HG02852 (cell line): ENCODE results near the gene TRDMT1.

Source experiments
- ATAC-seq: cut with Tn5 transposase; IDR thresholded peaks from one replicate; pipeline ENCODE4 v1.9.1; 2021; ENCODE audit warnings: mild to moderate bottlenecking, moderate library complexity; ENCODE audit not compliant: unreplicated experiment

TRDMT1 gene

DNA sequence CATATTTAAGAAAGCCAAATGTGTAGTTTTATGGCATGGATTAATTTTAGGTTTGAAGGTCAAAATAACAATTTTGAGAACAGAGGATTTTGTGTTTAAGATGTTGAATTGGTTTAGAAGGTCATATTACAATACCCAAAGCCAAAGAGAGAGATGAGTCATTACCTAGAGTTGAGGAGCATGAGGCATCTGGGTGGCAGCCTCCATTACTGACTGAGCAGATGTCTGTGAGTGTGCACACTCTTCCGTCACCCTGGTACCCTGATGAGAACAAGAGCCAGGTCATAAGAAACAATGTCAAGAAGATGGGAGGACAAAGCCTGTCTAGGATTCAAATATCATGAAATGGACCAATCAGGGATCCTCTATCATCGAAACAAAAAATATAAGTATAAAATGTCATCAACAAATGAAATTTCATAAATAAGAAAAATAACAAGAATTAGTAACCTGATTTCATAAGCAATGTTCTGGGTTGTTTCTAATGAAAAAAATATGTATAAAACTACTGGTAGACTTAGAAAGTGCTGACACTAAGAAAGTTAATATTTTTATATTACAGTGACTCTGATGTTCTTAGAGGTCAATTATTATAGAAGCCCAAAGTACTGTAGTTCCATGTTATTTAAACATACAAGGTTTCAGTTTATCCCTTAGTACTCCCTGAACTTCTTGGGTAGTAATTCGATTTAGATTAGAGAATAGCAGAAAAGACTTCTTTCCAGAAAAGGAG is 91.8 kb downstream of the TRDMT1 start:
- no peak for ATAC-seq

DNA sequence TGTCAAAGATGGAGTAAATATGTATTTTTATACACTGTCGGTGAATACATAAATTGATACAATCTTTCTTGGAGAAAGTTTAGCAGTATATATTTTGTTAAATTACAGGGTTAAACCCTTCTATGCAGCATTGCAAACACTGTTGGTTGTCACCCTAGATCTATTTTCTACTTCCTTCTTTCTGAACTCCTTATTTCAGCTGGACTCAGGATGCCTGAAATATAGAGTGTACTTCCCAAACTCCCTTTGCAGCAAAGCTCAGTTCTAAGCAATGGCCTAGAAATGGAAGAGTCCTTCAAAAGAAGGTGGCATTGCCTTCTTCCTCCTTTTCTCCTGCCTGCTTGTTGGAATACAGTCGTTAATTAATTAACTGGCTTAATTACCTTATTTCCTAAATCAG is 92.4 kb downstream of the TRDMT1 start:
- no peak for ATAC-seq

DNA sequence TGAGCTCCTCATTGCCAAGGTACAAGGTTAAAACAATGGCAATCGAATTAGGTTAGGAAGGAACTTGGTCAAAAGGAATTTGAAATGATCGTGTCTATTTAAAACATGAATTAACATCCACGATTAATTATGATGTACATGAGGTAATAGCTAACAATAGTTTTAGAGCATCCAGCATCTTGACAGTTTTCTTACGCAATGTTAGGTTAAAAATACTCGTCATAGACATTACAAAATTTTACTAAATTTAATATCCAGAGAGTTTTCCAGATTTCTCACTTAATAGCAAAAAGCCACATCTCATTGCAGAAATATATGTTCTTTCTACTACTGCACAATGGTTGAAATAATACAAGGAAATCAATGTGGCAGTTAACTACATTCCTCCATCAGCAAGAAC is 94.5 kb downstream of the TRDMT1 start:
- ATAC-seq, result no peak

DNA sequence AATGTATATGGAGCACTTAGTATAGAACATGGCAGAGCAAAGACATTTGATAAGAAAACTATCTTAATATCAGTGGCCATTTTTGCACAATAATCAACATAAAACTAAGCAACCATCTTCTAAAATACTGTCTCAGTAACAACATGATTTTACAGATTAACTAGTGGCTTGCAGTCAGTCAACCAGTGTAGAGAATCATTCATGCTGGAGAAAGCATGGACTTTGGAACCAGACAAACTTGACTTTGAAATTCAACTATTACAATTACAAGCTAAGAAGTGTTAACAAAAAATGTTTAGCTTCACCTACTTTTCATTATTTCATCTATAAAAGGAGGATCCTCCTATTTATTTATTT is 99.6 kb downstream of the TRDMT1 start:
- no peak for ATAC-seq

DNA sequence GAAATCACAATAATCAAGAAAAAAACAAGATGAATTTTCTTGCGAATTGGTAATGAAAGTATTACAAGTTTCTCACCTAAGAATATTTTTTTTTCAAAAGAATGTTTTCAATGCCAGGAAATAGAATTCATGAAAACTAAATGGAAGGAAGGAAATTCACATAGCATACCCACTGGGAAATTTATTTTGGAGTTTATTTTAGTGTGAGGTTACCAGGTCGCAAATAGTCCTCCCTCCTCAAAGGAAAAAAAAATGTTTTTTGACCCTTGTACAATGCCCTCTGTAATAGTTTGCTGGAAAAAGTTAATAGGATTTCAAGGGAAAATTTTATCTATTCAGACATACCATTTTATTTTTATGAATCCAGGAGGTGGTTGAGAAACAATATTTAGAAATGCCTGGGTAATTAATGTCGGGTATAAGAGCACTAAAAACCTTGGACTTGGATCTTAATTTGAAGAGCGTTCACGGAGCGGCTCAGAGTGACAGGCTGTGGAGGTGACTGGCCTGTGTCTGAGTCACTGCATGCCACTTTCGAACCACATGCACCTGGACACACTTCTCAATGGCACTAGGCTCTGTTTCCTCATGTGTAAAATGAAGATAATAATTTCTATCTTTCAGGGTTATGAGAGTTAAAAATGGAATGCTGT is 100.1 kb downstream of the TRDMT1 start:
- ATAC-seq, result no peak

DNA sequence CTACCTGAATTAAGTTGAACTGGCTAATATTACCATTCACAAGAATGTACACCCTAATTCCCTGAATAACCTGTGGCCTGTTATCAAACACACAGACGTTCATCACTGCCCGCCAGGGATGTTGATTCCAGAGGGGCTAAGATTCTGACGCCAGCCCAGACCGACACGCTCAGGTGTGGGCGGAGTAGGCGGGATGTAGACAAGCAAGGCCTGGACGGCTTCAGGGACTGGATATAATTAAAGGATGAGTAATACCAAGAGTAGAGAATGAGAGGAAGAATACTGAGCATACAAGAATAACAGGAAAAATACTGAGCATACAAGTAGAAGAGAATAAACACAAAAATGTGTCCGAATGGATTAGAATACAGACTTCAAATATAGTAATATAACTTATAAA is 100.9 kb downstream of the TRDMT1 start:
- no peak for ATAC-seq

DNA sequence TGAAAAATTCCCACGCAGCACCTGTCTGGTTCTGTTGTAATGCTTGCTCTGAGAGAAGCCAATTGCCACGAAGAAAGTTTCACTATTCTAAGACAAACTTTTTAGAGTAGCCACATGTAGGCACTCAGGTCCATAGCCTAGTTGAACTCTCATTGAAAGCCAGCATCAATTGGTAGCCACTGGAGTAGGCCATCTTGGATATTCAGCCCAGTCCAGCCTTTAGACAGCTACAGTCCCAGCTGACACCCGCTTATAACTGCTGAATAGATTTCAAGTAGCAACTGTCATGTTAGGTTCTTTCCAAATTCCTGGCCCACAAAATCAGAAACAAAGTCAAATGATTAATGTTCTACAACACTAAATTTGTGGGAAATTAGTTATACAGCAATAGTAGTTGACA is 103.5 kb downstream of the TRDMT1 start:
- no peak for ATAC-seq
